GM12872 (cell line): Measurements from ENCODE around the gene GUCA2A.

Experiments
- TF ChIP-seq, protein P1 (sequence below): IDR thresholded peaks from 3 replicates; pipeline ENCODE4 v1.5.1; 2011; ENCODE audit warnings: low read depth, mild to moderate bottlenecking, low read length, moderate library complexity; ENCODE audit not compliant: insufficient read depth

Gene GUCA2A

GRCh38 chr1:42195841-42196240 is 31.3 kb upstream of the GUCA2A start:
- TF ChIP-seq, protein P1, sequence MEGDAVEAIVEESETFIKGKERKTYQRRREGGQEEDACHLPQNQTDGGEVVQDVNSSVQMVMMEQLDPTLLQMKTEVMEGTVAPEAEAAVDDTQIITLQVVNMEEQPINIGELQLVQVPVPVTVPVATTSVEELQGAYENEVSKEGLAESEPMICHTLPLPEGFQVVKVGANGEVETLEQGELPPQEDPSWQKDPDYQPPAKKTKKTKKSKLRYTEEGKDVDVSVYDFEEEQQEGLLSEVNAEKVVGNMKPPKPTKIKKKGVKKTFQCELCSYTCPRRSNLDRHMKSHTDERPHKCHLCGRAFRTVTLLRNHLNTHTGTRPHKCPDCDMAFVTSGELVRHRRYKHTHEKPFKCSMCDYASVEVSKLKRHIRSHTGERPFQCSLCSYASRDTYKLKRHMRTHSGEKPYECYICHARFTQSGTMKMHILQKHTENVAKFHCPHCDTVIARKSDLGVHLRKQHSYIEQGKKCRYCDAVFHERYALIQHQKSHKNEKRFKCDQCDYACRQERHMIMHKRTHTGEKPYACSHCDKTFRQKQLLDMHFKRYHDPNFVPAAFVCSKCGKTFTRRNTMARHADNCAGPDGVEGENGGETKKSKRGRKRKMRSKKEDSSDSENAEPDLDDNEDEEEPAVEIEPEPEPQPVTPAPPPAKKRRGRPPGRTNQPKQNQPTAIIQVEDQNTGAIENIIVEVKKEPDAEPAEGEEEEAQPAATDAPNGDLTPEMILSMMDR: no peak

DNA sequence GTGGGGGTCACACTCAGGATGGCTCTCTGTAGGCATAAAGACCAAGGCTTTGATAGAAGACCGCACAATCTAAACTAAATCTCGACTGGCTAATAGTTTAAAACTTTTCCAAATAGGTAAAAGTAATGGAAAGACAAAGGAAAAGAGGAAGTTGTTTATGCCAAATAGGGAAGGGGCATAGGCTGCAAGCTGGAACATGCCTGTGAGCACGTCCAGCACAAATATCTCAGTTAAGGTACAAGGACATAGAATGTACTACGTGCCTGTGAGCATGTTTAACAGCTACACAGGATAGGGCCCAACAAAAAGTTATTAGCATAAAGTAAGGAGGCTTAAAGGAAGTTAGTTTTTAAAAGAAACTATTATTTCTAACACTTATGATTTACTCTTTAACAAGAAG is 27.6 kb upstream of the GUCA2A start:
- TF ChIP-seq, protein P1: no peak

- TF ChIP-seq, protein P1: no peak
These were observed 26.8 kb upstream of the GUCA2A start for GRCh38 chr1:42191319-42191718.

DNA sequence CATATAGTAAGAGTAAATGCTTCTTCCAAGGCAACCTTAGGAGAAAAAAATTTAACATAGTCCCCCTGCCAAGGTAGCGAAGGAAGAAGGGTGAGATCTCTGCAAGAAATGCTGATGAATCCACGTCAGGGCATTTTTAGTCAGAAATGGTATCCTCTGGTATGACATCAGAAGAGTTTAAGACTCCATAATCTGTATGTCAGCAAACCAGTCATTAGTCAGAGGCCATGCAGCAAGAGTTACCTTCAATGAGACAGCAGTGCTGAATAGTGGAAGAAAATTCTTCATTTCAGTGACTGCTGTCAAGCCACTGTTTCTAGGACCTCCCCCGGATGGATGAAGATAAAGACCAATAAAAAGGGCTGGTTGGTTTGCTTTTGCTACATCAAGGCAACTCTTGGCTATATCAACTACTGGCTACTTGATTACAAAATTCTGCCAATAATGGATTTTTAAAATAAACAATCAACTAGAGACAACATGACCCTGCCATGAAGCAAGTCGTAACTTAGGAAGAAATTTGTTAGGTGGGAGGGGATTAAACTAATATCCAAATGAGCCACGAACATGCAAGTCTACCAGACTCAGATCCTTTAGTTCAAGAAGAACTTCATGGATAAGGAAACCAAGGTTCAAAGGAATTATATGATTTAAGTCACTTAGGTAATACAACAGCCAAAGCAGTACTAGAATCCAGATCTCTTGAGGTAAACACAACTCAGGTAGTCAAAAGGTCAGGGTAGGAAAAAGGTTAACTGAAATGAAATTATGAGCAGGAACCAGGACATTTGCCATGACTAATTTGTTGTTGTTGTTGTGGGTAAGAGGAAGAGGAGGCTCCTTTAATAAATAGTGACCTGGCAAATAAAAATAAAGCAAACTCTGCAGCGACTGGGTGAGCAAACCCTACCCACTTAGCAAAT is 25.6 kb upstream of the GUCA2A start:
- TF ChIP-seq, protein P1: no peak

DNA sequence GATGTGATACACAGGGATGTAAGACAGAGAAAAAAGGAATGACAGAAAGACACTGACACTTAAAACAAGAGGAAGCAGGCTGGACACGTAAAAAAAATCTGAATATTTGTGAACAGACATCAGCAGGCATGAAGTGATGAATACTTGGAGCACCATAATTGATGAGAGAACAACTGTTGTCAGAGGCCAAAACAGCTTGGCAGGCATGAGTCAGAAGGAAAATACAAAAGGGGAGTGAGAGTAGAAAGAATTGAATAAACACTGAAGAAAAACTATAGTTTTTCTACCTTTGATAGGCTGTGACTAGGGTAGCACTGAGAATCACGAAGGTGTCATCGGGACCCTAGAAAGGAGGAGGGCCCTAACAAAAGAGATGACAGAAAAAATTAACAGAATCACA is 21.6 kb upstream of the GUCA2A start:
- TF ChIP-seq, protein P1: no peak

GRCh38 chr1:42184616-42185015 is 20.1 kb upstream of the GUCA2A start:
- TF ChIP-seq, protein P1: no peak

- TF ChIP-seq, protein P1: no peak
These were observed 19.4 kb upstream of the GUCA2A start for GRCh38 chr1:42183957-42184268.
